Measurements from ENCODE around the gene MXRA7. TPM values are rescaled to one million over a fixed set of nuclear protein-coding genes. Genes with fewer than 3 reads are reported as not detected.

The MXRA7 gene
- polyA plus RNA-seq, 1 of the 3 experiments (the other 2 are of a cell fraction): 154 TPM

- TF ChIP-seq REST (IDR thresholded peaks at IDR 0.05; ENCODE audit: low read depth, low read length) (no peak), FOXM1 (IDR thresholded peaks at IDR 0.05; ENCODE audit: low read depth) (no peak), CHD2 (IDR thresholded peaks at IDR 0.05; ENCODE audit: low read length, partially characterized antibody) (peak; percentile 37), YY1 (IDR thresholded peaks at IDR 0.05; ENCODE audit: low read depth) (peak; percentile 50; the same call in 1 of the 2 replicates), RCOR1 (IDR thresholded peaks at IDR 0.05; ENCODE audit: low read length) (no peak), GATA2 (CRISPR knock-in tag; IDR thresholded peaks at IDR 0.05) (no peak), FOSL2 (IDR thresholded peaks at IDR 0.05; ENCODE audit: borderline replicate concordance, low read depth) (peak; percentile 57; the same call in 1 of the 2 replicates), SIN3A (IDR thresholded peaks at IDR 0.05; ENCODE audit: borderline replicate concordance, low read depth, low read length) (no peak)
- TF ChIP-seq, protein P1, sequence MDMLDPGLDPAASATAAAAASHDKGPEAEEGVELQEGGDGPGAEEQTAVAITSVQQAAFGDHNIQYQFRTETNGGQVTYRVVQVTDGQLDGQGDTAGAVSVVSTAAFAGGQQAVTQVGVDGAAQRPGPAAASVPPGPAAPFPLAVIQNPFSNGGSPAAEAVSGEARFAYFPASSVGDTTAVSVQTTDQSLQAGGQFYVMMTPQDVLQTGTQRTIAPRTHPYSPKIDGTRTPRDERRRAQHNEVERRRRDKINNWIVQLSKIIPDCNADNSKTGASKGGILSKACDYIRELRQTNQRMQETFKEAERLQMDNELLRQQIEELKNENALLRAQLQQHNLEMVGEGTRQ (IDR thresholded peaks at IDR 0.05; ENCODE audit: borderline replicate concordance, low read depth, low read length): 0 out of 2 replicates have a peak, but pooled peaks have one; percentile 9
These were observed at the start of gene MXRA7 (continued) for GRCh38 chr17:76710863-76711611.

GRCh38 chr17:76758570-76758969, 47.8 kb upstream of the MXRA7 start:
- TF ChIP-seq MEF2A (IDR thresholded peaks at IDR 0.05; ENCODE audit: borderline replicate concordance, low read depth) (no peak), GABPA (IDR thresholded peaks at IDR 0.05; ENCODE audit: low read depth) (no peak), MAX (IDR thresholded peaks at IDR 0.05; ENCODE audit: low read depth) (no peak), CHD2 (IDR thresholded peaks at IDR 0.05; ENCODE audit: low read length, partially characterized antibody) (no peak), TCF12 (IDR thresholded peaks at IDR 0.05) (no peak), NRF1 (IDR thresholded peaks at IDR 0.05; ENCODE audit: low read depth, low read length) (no peak), FOXM1 (IDR thresholded peaks at IDR 0.05; ENCODE audit: low read depth) (no peak), REST (IDR thresholded peaks at IDR 0.05; ENCODE audit: low read depth, low read length) (no peak), SMC3 (IDR thresholded peaks at IDR 0.05; ENCODE audit: low read depth, low read length) (no peak), JUND (IDR thresholded peaks at IDR 0.05) (no peak), ELF1 (IDR thresholded peaks at IDR 0.05) (no peak), CTCF (IDR thresholded peaks at IDR 0.05) (no peak), RXRA (IDR thresholded peaks at IDR 0.05; ENCODE audit: borderline replicate concordance, low read depth) (no peak)
- H2AFZ ChIP-seq (ENCODE audit: low read depth): no peak overlapping the region
- H3K9ac ChIP-seq: no peak overlapping the region
- no peaks in the 10 kb centered on the region for H3F3A ChIP-seq (replicated peaks; ENCODE audit: insufficient read depth)
- H3K79me2 ChIP-seq (ENCODE audit: insufficient read depth): no peaks in the 10 kb centered on the region
- no peak overlapping the region for H3K4me3 ChIP-seq (ENCODE audit: low read depth in 2 of 2, low read length in 1 of 2)
- WGBS (ENCODE audit: low lambda C conversion rate): 93% methylated on average over 3 of the region's 3 CpGs
- H3K4me2 ChIP-seq: no peak overlapping the region
- no peaks in the 10 kb centered on the region for H3K4me1 ChIP-seq (ENCODE audit: control insufficient read depth in 1 of 2, insufficient read depth in 2 of 2, low read depth in 1 of 2, low read length in 1 of 2)
- no peaks in the 10 kb centered on the region for H3K9me2 ChIP-seq
- no peaks in the 10 kb centered on the region for H3K9me3 ChIP-seq
- H4K20me1 ChIP-seq (ENCODE audit: insufficient read depth): no peaks in the 10 kb centered on the region
- POLR2A ChIA-PET: no interaction called here
- DNase-seq: no peak
- H3K36me3 ChIP-seq (replicated peaks in 1 of 2; ENCODE audit: control insufficient read depth in 1 of 2, insufficient read depth in 2 of 2, low read length in 1 of 2): peaks cover 3 to 29% of the 10 kb centered on the region in 2 experiments
- H3K27me3 ChIP-seq (ENCODE audit: insufficient read depth): no peaks in the 10 kb centered on the region
- CTCF ChIA-PET: interaction anchor here (1.2 kb wide), 2 partner anchors 19 to 308 kb away, joined by 3 to 4 read pairs; no protein-coding TSS in a partner anchor
- no peak overlapping the region for H3K27ac ChIP-seq (ENCODE audit: low read depth in 2 of 2, low read length in 1 of 2)

Data from SK-N-SH (cell line).